SK-N-MC (cell line): ENCODE measurements around the gene SPATA3.

ENCODE experiments used
- EZH2 ChIP-seq: fragments of 200-600 bp; sonication (generic); IDR thresholded peaks from one replicate; pipeline ENCODE4 v1.6.1; 2017; ENCODE audit warnings: antibody characterized with exemption
- FOXP2 ChIP-seq: optimal IDR thresholded peaks from 2 replicates; pipeline ENCODE3; 2011; ENCODE audit warnings: mild to moderate bottlenecking, moderate library complexity; ENCODE audit not compliant: insufficient read depth; ENCODE audit errors: extremely low read length, control extremely low read depth
- POLR2AphosphoS5 ChIP-seq: IDR thresholded peaks from 2 replicates; pipeline ENCODE4 v1.6.1; 2012; ENCODE audit warnings: mild to moderate bottlenecking, low read depth, low read length, borderline replicate concordance

- TF ChIP-seq EZH2 (no peak), FOXP2 (peak; percentile 46), POLR2AphosphoS5 (peak; percentile 73)
Measured at GRCh38 chr2:231056453-231057416, 60.8 kb downstream of the SPATA3 start, which contains the start of gene PSMD1.
